CD4-positive, alpha-beta T cell treated with Interferon alpha-2 for 1 hour (primary cell): ENCODE results near the gene FCHSD2.
A peak's percentile ranks its signal among the peaks of the same experiment; 100 is the strongest.

Source experiments
- DNase-seq, 2 donors: peaks; one replicate each; pipeline ENCODE4 v3.0.0-alpha.2; 2020 to 2022

FCHSD2 gene

GRCh38 chr11:72962084-72962483, 180.0 kb downstream of the FCHSD2 start:
- DNase-seq: no peak

DNA sequence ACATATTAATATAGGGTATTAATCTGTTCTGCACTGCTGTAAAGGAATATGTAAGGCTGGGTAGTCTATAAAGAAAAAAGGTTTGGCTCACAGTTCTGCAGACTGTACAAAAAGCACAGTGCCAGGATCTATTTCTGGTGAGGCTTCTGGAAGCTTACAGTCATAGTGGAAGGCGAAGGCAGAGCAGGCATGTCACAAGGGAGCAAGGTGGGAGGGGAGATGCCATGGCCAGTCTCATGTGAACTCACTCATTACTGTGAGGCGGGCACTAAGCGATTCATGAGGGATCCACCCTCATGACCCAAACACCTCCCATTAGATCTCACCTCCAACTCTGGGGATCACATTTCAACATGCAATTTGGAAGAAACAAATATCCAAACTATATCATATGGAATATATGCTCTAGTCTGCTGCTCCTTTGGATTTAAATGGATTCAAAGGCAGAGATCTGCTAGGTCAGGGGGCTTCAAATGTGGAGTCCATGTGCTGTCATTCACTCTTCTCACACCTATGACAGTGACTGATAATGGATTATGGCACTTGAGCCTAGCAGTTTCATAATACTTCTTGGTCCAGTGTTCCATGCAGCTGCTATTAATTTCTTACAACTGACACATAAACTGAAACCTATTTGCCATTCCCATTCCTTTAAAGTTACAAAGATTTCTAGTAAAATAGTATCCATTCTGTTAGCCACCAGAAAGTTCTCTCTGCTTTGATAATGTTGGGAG, 182.0 kb downstream of the FCHSD2 start:
- no peak for DNase-seq

GRCh38 chr11:72958791-72959190, 183.3 kb downstream of the FCHSD2 start:
- no peak for DNase-seq

DNA sequence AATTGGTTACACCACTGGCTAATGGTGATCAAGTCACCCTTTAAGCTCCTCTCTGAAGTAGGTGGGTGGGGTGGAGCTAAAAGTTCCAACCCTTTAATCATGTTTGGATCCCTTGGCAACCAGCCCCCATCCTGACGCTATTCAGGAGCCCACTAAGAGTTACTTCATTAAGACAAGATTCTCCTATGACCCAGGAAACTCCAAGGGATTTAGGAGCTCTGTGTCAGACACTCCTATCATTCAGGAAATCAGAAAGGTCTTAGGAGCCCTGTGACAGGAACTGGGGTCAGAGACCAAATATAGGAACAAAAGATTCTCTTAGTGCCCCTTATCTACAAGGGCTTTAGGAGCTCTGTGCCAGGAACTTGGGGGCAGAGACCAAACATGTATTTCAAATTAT, 186.7 kb downstream of the FCHSD2 start:
- no peak for DNase-seq

- no peak for DNase-seq
Observed at GRCh38 chr11:72954860-72955259, 187.3 kb downstream of the FCHSD2 start.

DNA sequence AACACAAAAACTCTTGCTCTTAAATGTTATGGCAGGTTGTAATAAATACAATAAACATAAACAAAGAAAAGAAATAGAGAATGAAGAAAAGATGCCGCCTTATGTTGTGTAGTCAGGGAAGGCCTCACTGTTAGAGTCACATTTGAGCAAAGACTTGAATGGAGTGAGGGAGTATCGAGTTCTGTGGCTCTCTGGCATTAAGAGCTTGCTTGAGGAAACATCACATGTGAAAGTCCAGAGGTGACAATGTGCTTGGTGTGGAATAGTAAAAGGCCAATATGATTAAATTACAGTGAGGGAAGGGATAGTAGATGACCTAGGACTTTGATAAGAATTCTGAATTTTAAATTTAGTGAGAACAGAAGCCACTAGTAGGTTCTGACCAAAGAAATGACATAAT, 188.5 kb downstream of the FCHSD2 start:
- DNase-seq: no peak

- no peak for DNase-seq
Observed at GRCh38 chr11:72951888-72952287, 190.2 kb downstream of the FCHSD2 start.

- DNase-seq: peak in 1 of 2 donors; percentile 33
Observed at GRCh38 chr11:72951193-72951592, 190.9 kb downstream of the FCHSD2 start.

DNA sequence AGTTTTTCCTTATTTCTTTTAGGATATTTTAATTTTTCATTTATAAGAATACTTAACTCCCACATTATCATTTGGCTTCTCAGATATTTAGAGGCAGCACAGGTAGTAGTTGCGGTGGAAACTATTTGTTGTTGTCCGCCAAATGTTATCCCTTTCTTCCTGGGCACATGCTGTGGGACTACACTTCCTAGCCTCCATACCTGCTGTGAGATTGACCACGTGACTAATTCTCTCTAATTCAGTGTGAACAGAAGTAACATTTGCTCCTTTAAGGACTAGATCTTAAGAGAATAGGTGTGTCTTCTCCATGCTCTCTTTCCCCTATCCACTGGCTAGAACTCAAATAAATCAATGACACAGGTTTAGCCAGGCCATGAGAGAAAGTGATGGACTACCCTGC, 191.4 kb downstream of the FCHSD2 start:
- DNase-seq: no peak

DNA sequence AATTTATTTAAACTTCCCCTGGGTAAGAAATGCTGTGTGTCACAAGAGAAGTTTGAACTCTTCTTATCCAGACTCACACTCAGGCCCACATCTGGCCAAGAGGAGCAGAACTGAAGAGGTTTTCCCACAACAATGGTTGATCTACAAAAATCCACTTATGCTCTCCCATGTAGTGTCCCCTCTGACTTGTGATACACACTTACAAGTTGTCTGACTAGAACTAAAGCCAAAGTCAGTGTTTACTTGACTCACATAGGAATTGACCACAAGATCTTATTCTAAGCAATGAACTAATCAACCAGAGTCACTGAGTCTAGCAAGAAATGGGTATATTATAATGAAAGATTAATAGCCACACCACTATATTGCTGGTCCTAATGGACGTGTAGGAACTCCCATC, 194.9 kb downstream of the FCHSD2 start:
- DNase-seq: no peak

DNA sequence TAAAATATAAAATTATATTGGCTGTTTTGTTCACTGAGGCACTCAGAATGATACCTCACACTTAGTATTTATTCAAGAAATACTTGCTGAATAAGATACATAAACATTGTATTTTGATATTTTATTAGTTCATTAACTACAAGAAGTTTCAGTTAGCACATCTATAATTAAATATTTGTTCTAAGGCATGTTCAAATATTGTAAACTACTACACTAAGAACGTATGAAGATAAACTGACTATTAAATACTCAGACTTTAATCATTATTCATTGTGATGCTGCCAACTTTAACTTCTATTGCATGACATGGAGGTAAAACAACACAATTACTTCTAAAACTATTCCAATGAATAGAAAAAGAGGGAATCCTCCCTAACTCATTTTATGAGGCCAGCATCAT, 198.5 kb downstream of the FCHSD2 start:
- DNase-seq: no peak

GRCh38 chr11:72940417-72940816, 201.7 kb downstream of the FCHSD2 start:
- DNase-seq: no peak

DNA sequence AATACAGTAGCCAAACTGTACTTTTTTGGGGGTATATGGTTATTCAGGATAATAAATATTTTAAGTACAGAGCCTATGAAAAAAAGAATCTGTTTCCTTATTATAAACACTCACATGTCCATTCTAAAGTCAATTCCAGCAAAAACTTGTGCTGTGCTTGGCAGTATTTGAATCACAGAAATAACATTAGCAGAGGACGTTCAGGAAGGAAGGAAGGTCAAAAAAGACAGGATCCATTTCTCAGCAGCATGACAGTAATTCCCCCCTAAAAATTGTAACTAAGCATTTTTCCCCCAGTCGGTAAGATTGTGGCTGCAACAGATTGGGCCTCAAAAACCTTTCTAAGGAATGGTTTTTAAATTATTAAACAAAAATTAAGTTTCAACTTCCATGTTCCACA, 203.1 kb downstream of the FCHSD2 start:
- no peak for DNase-seq

DNA sequence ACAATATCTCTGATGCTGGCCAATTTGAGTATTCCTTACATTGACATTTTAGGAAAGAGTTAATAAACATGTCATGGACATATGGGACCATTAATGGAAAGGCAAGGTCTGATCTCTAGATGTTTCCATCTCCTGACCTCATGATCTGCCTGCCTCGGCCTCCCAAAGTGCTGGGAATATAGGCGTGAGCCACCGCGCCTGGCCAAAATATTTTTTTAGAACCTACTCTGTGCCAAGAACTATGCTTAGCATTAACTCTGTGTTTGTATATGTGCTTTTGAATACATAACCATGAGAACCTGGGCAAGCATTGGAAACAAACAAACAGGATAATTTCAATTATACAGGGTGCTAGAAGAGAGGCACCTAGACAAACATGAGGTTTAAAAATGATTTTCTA, 204.7 kb downstream of the FCHSD2 start:
- no peak for DNase-seq

- DNase-seq: no peak
Observed at GRCh38 chr11:72935700-72936099, 206.4 kb downstream of the FCHSD2 start.

GRCh38 chr11:72932132-72932570, 210.0 kb downstream of the FCHSD2 start:
- no peak for DNase-seq

GRCh38 chr11:72930008-72930407, 212.1 kb downstream of the FCHSD2 start:
- no peak for DNase-seq

DNA sequence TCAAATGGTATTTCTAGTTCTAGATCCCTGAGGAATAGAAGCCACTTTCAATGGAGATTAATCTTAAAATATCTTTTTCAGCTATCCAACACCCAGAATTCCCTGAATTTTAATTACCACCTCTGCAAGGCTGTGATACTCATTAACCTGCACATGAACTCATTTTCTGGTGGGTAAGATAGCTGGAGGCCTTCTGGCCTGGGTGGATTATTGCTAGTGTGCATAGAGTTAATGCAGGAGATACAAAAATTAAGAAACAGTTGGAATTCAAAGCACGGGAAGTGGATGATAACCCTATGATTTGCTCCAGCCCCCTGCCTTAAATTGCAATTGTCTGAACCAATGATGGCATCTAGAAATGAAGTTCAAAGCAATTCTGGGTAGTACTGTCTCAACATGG, 212.9 kb downstream of the FCHSD2 start:
- no peak for DNase-seq

DNA sequence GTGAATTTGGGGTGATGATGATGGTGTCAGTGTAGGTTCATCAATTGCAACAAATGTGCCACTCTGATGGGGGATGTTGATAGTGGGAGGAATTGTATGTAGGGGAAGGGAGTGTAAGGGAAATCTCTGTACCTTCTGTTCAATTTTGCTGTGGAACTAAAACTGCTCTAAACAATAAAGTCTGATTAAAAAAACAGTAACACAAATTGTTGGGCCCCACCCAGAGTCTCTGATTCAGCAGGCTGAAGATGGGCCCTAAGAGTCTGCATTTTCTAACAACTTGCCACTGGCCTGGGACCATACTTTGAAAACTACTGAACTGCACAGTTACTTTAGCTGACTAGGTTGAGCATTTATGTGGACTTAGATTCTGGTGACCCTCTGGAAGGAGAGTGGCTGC, 214.7 kb downstream of the FCHSD2 start:
- no peak for DNase-seq

- DNase-seq: no peak
Observed at GRCh38 chr11:72926076-72926475, 216.0 kb downstream of the FCHSD2 start.

DNA sequence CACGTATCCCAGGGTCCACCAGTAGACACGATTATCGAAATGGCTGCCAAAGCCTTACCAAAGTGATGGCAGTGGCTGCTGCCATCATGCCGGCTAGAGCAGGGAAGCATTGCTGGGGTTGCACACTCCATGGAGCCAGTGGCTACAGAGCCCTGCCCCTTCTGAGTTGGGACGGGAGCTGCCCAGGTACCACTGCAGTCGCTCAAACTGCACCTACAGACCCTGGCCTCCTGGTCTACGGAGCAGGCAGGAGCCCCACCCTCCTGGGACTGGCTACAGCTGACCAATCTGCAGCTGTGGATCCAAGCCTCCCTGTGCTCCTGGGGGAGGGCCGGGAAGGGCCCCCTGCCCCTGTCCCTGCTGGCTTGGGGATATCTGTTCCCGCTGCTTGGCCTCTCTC, 216.5 kb downstream of the FCHSD2 start:
- DNase-seq: no peak

GRCh38 chr11:72924568-72925190, 217.4 kb downstream of the FCHSD2 start:
- peak in 1 of 2 donors; percentile 55 for DNase-seq

DNA sequence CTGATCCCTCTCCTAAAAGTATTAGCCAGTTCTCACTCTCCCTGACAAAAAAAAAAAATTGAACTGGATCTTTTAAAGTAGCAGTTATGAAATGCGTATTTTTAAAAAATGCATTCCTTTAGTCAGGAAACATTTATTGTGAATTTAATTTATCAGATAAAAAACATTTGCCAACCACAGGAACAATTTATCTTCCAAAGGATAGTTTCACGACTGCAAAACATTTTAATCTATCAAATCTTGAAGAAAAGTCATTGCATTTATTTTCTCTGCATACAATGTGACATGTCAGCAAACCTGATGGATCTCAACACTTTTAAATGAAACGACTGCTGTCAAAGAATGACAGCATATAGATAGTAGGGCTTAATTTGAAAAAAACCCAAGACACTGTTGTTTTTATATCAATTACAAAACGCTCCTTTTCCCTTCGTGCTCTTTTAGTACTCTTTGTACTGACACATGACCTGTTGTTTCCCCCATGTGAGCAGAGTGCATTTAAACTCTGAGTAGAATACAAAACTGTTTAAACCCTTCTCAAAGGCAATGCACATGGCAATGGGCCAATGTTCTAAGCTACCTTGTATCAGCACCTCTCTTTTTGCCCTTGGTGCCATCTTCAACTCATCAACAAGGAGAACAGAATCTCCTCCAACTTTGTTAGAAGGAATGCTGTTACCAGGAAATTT, 220.9 kb downstream of the FCHSD2 start:
- no peak for DNase-seq

- no peak for DNase-seq
Observed at GRCh38 chr11:72920001-72920400, 222.1 kb downstream of the FCHSD2 start.
